H9 (cell line): ENCODE data around the gene TRIM50. TPM values are rescaled to one million over a fixed set of nuclear protein-coding genes. Genes with fewer than 3 reads are reported as not detected.

Experiments used
- DNase-seq: peaks from one replicate; pipeline ENCODE4 v3.0.0-alpha.2; 2017
- H2AFZ ChIP-seq: one replicate; pipeline ENCODE4 v1.6.1; 2013; ENCODE audit warnings: mild to moderate bottlenecking, low read length, control low read depth, moderate library complexity
- H2AK5ac ChIP-seq: 2 replicates; pipeline ENCODE4 v1.6.1; 2013; ENCODE audit warnings: low read length, control low read depth, mixed read lengths; ENCODE audit not compliant: insufficient read length
- H2BK120ac ChIP-seq: one replicate; pipeline ENCODE4 v1.6.1; 2013; ENCODE audit warnings: low read depth, mild to moderate bottlenecking, low read length, control low read depth, inconsistent platforms; ENCODE audit not compliant: poor library complexity, severe bottlenecking
- H2BK12ac ChIP-seq: 2 replicates; pipeline ENCODE4 v1.6.1; 2013; ENCODE audit warnings: low read length, control low read depth, mixed read lengths, low read depth; ENCODE audit not compliant: insufficient read length
- H2BK15ac ChIP-seq: 2 replicates; pipeline ENCODE4 v1.6.1; 2013; ENCODE audit warnings: low read depth, low read length, control low read depth
- H2BK20ac ChIP-seq: one replicate; pipeline ENCODE4 v1.6.1; 2013; ENCODE audit warnings: low read depth, mild to moderate bottlenecking, low read length, control low read depth, inconsistent platforms; ENCODE audit not compliant: poor library complexity, severe bottlenecking
- H2BK5ac ChIP-seq: 2 replicates; pipeline ENCODE4 v1.6.1; 2013; ENCODE audit warnings: low read length, control low read depth, mixed read lengths; ENCODE audit not compliant: insufficient read length
- H3K14ac ChIP-seq: 2 replicates; pipeline ENCODE4 v1.6.1; 2013; ENCODE audit warnings: low read length, control low read depth; ENCODE audit not compliant: insufficient read depth
- H3K18ac ChIP-seq: 2 replicates; pipeline ENCODE4 v1.6.1; 2013; ENCODE audit warnings: low read depth, mild to moderate bottlenecking, mixed read lengths, low read length, control low read depth; ENCODE audit not compliant: insufficient read length
- H3K23ac ChIP-seq: 2 replicates; pipeline ENCODE4 v1.6.1; 2013; ENCODE audit warnings: low read length, control low read depth, mixed read lengths, low read depth; ENCODE audit not compliant: insufficient read length
- H3K23me2 ChIP-seq: 2 replicates; pipeline ENCODE4 v1.6.1; 2013; ENCODE audit warnings: low read depth, mild to moderate bottlenecking, mixed read lengths, low read length, control low read depth; ENCODE audit not compliant: insufficient read length, poor library complexity, severe bottlenecking
- H3K27ac ChIP-seq: 2 replicates; pipeline ENCODE4 v1.5.1; 2013; ENCODE audit warnings: low read length, control low read depth, mixed read lengths, low read depth; ENCODE audit not compliant: insufficient read length
- H3K27me3 ChIP-seq: 2 replicates; pipeline ENCODE4 v1.6.1; 2013; ENCODE audit warnings: low read length, control low read depth, inconsistent platforms; ENCODE audit not compliant: insufficient read depth
- H3K4ac ChIP-seq: 2 replicates; pipeline ENCODE4 v1.6.1; 2013; ENCODE audit warnings: low read depth, mild to moderate bottlenecking, control low read depth, inconsistent platforms, low read length, moderate library complexity
- H3K4me1 ChIP-seq: 2 replicates; pipeline ENCODE4 v1.6.1; 2013; ENCODE audit warnings: low read length, control low read depth, inconsistent platforms; ENCODE audit not compliant: insufficient read depth
- H3K4me2 ChIP-seq: 2 replicates; pipeline ENCODE4 v1.6.1; 2013; ENCODE audit warnings: low read length, control low read depth, mixed read lengths; ENCODE audit not compliant: insufficient read length, insufficient read depth
- H3K56ac ChIP-seq: 2 replicates; pipeline ENCODE4 v1.6.1; 2013; ENCODE audit warnings: low read depth, mild to moderate bottlenecking, mixed read lengths, low read length, control low read depth; ENCODE audit not compliant: insufficient read length
- H3K79me1 ChIP-seq: 2 replicates; pipeline ENCODE4 v1.6.1; 2013; ENCODE audit warnings: low read depth, mild to moderate bottlenecking, moderate library complexity, low read length, control low read depth, inconsistent platforms; ENCODE audit not compliant: insufficient read depth, poor library complexity, severe bottlenecking
- H3K79me2 ChIP-seq: 2 replicates; pipeline ENCODE4 v1.6.1; 2013; ENCODE audit warnings: low read length, control low read depth, inconsistent platforms; ENCODE audit not compliant: insufficient read depth
- H3K9ac ChIP-seq: 2 replicates; pipeline ENCODE4 v1.6.1; 2013; ENCODE audit warnings: low read length, control low read depth, mixed read lengths; ENCODE audit not compliant: insufficient read length; ENCODE audit errors: extremely low read depth
- H3K9me3 ChIP-seq: one replicate; pipeline ENCODE4 v1.6.1; 2013; ENCODE audit warnings: low read depth, low read length, inconsistent platforms; ENCODE audit not compliant: control insufficient read depth
- H3T11ph ChIP-seq: one replicate; pipeline ENCODE4 v1.6.1; 2013; ENCODE audit warnings: mild to moderate bottlenecking, low read length, control low read depth, inconsistent platforms
- H4K20me1 ChIP-seq: one replicate; pipeline ENCODE4 v1.6.1; 2013; ENCODE audit not compliant: control insufficient read depth, insufficient read length, insufficient read depth
- H4K5ac ChIP-seq: 2 replicates; pipeline ENCODE4 v1.6.1; 2013; ENCODE audit warnings: low read depth, mild to moderate bottlenecking, mixed read lengths, low read length, control low read depth; ENCODE audit not compliant: insufficient read length
- H4K8ac ChIP-seq: replicated peaks from 2 replicates; pipeline ENCODE4 v1.6.1; 2013; ENCODE audit warnings: low read length, control low read depth, mixed read lengths, low read depth; ENCODE audit not compliant: insufficient read length
- H4K91ac ChIP-seq: 2 replicates; pipeline ENCODE4 v1.6.1; 2013; ENCODE audit warnings: low read depth, mild to moderate bottlenecking, moderate library complexity, mixed read lengths, low read length, control low read depth; ENCODE audit not compliant: insufficient read length
- H3K27ac Mint-ChIP-seq, 3 experiments: 2 replicates in 2 of 3; 3 replicates in 1 of 3; pipeline ENCODE4 v1.8.0; 2020 to 2021; ENCODE audit warnings: mixed read lengths in 3 of 3, mild to moderate bottlenecking in 1 of 3, moderate library complexity in 1 of 3
- H3K27me3 Mint-ChIP-seq: 2 replicates; pipeline ENCODE4 v1.8.0; 2021; ENCODE audit warnings: low read depth, mild to moderate bottlenecking, moderate library complexity, mixed read lengths
- H3K36me3 Mint-ChIP-seq, 3 experiments: 2 replicates in 2 of 3; 3 replicates in 1 of 3; pipeline ENCODE4 v1.8.0; 2020 to 2021; ENCODE audit warnings: low read depth in 3 of 3, mixed read lengths in 3 of 3; ENCODE audit not compliant: insufficient read depth in 1 of 3
- H3K4me1 Mint-ChIP-seq, 2 experiments: 2 replicates each; pipeline ENCODE4 v1.8.0; 2020; ENCODE audit warnings: mixed read lengths in 2 of 2
- H3K4me3 Mint-ChIP-seq, 2 experiments: 2 replicates in 1 of 2; 3 replicates in 1 of 2; pipeline ENCODE4 v1.8.0; 2020 to 2021; ENCODE audit warnings: mild to moderate bottlenecking in 2 of 2, mixed read lengths in 2 of 2, moderate library complexity in 1 of 2
- H3K9me3 Mint-ChIP-seq, 2 experiments: 2 replicates in 1 of 2; 3 replicates in 1 of 2; pipeline ENCODE4 v1.8.0; 2020; ENCODE audit warnings: mild to moderate bottlenecking in 2 of 2, mixed read lengths in 2 of 2, moderate library complexity in 1 of 2
- CTCF ChIP-seq: fragments of 200-600 bp; sonication (generic); conservative IDR thresholded peaks from 3 replicates; pipeline ENCODE4 v1.8.0; 2021; ENCODE audit warnings: antibody characterized with exemption, mild to moderate bottlenecking
- WGBS: extraction: QIAGEN DNeasy Blood & Tissue Kit; methylation state at CpG from one replicate; pipeline ENCODE4 v1.1.7; 2013; ENCODE audit warnings: missing lambda C conversion rate, low lambda C conversion rate, mixed read lengths; ENCODE audit not compliant: insufficient read length; ENCODE audit errors: extremely low coverage; 5-methylcytosine and 5-hydroxymethylcytosine counted together
- total RNA-seq: library from RNA; stranded (reverse); gene quantifications from 2 replicates; pipeline ENCODE4 v1.2.1, GENCODE V29; 2021

The TRIM50 gene
- total RNA-seq, 1 experiment from 2014 or later: not detected

DNA sequence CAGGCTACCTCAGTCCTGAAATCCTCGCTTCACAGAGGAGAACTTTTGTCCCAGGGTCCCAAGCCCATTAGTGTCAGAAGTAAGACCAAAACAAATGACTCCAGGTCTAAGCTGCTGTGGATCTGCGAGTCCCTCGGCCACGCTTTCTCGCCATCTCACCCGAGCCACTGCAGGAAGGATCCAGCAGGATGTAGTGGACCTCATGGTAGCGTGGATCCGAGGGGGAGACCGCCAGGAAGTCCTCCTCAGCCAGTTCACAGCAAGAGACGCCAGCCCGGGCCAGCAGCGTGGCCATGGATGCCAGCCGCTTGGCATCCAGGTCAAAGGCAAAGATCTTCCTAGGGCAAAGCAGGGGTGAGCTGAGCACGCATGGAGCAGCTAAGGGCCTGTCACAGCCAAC, 23.8 kb downstream of the TRIM50 start:
- peaks cover 18 to 44% (median 43%) of the 10 kb centered on the region in 3 experiments; a peak in 6 of 7 replicates for H3K36me3 Mint-ChIP-seq
- H3K9ac ChIP-seq: no peak overlapping the region

More for the DNA sequence above, 23.8 kb downstream of the TRIM50 start:
- H3K18ac ChIP-seq: no peak overlapping the region
- H3K4me1 ChIP-seq: no peaks in the 10 kb centered on the region; the same call in 1 of the 2 replicates
- no peak overlapping the region for H4K8ac ChIP-seq
- no peak overlapping the region for H2BK120ac ChIP-seq
- peaks cover 2% of the 10 kb centered on the region; the same call in 1 of the 2 replicates for H3K27me3 Mint-ChIP-seq
- H3K79me2 ChIP-seq: peaks cover 2% of the 10 kb centered on the region; the same call in 1 of the 2 replicates
- H3K4me3 Mint-ChIP-seq: no peak overlapping the region
- no peak overlapping the region for H2BK15ac ChIP-seq
- H4K20me1 ChIP-seq: no peaks in the 10 kb centered on the region
- no peak overlapping the region for H3K4me2 ChIP-seq
- no peak overlapping the region for H4K91ac ChIP-seq
- no peak overlapping the region for H3K14ac ChIP-seq
- no peaks in the 10 kb centered on the region for H3K27me3 ChIP-seq
- H3K4me1 Mint-ChIP-seq: peaks cover 11 to 13% of the 10 kb centered on the region in 2 experiments
- H3K9me3 ChIP-seq: no peaks in the 10 kb centered on the region
- no peak for TF ChIP-seq CTCF
- no peak overlapping the region for H3K56ac ChIP-seq
- H3K27ac Mint-ChIP-seq: no peak overlapping the region
- no peak overlapping the region for H3T11ph ChIP-seq
- DNase-seq: no peak
- H4K5ac ChIP-seq: no peak overlapping the region
- H2BK20ac ChIP-seq: no peak overlapping the region
- H3K23ac ChIP-seq: no peak overlapping the region
- H3K9me3 Mint-ChIP-seq: 0 out of 5 replicates have a peak, but pooled peaks cover 0 to under 1% of the 10 kb centered on the region in 2 experiments
- peaks cover 3% of the 10 kb centered on the region for H3K79me1 ChIP-seq
- H2BK12ac ChIP-seq: no peak overlapping the region
- no peak overlapping the region for H3K4ac ChIP-seq
- no peak overlapping the region for H2BK5ac ChIP-seq
- H3K27ac ChIP-seq: no peak overlapping the region
- no peak overlapping the region for H2AK5ac ChIP-seq
- H3K23me2 ChIP-seq: no peaks in the 10 kb centered on the region
- WGBS: no CpG with 5 or more reads among the region's 14 CpGs
- H2AFZ ChIP-seq: no peak overlapping the region
